Esophagus muscularis mucosa (tissue), 4 donors: Measurements from ENCODE around the gene STAU1. TPM values are rescaled to one million over a fixed set of nuclear protein-coding genes. Genes with fewer than 3 reads are reported as not detected.

ENCODE experiments used
- DNase-seq: peaks from one replicate; pipeline ENCODE4 v3.0.0-alpha.2; 2017; ENCODE audit errors: extremely low spot score
- H3K27ac ChIP-seq, 4 donors: fragments of 200-600 bp; sonication (generic); replicated peaks in 1 of 4; 1 replicate in 3 of 4; 2 replicates in 1 of 4; pipeline ENCODE4 v1.5.1; 2016 to 2019; ENCODE audit warnings: mild to moderate bottlenecking in 1 of 4
- H3K27me3 ChIP-seq, 4 donors: fragments of 200-600 bp; sonication (generic); one replicate each; pipeline versions ENCODE4 v1.5.1 to v1.6.0; 2016 to 2019
- H3K36me3 ChIP-seq, 4 donors: fragments of 200-600 bp; sonication (generic); one replicate each; pipeline ENCODE4 v1.5.1; 2016 to 2019
- H3K4me1 ChIP-seq, 4 donors: fragments of 200-600 bp; sonication (generic); one replicate each; pipeline ENCODE4 v1.5.1; 2016 to 2019
- H3K4me3 ChIP-seq, 4 donors: fragments of 200-600 bp; sonication (generic); 1 replicate in 2 of 4; 2 replicates in 2 of 4; pipeline ENCODE4 v1.5.1; 2016 to 2019; ENCODE audit warnings: mild to moderate bottlenecking in 4 of 4, moderate library complexity in 1 of 4
- H3K9me3 ChIP-seq, 4 donors: fragments of 200-600 bp; sonication (generic); 1 replicate in 3 of 4; 2 replicates in 1 of 4; pipeline ENCODE4 v1.5.1; 2016 to 2019
- EP300 ChIP-seq: sonication (generic); formaldehyde crosslinking; IDR thresholded peaks from one replicate; pipeline ENCODE4 v1.6.1; 2017; ENCODE audit warnings: antibody characterized with exemption
- POLR2A ChIP-seq: fragments of 450-650 bp; IDR thresholded peaks from one replicate; pipeline ENCODE4 v1.6.1; 2017; ENCODE audit warnings: antibody characterized with exemption, moderate library complexity, mild to moderate bottlenecking, low read depth
- POLR2AphosphoS5 ChIP-seq, 2 donors: sonication (generic); formaldehyde crosslinking; IDR thresholded peaks; one replicate each; pipeline ENCODE4 v1.6.1; 2017; ENCODE audit warnings: antibody characterized with exemption in 2 of 2
- whole genome bisulfite sequencing: methylation state at CpG from one replicate; pipeline ENCODE4 v1.1.5; 2018; 5-methylcytosine and 5-hydroxymethylcytosine counted together
- intact Hi-C: fragments of 100-400 bp; cut with DNase I; formaldehyde crosslinking; loops from one replicate; pipeline ENCODE4 v1.15.1; 2023
- total RNA-seq, 4 donors: library from RNA; depleted of rRNA; stranded (reverse); fragments of >200 nt; gene quantifications; one replicate each; pipeline versions ENCODE4 v1.1.0 to v1.2.1, GENCODE V29; 2016
- TF ChIP-seq, protein P1 (sequence below), 3 experiments: fragments of 200-600 bp in 2 of 3; fragments of 450-650 bp in 1 of 3; sonication (generic) in 2 of 3; IDR thresholded peaks; one replicate each; pipeline ENCODE4 v1.5.1; 2017 to 2019; ENCODE audit warnings: antibody characterized with exemption in 3 of 3, mild to moderate bottlenecking in 2 of 3, moderate library complexity in 1 of 3

The STAU1 gene
- total RNA-seq, 4 donors from 2014 or later = 103 to 118 (median 115) TPM

DNA sequence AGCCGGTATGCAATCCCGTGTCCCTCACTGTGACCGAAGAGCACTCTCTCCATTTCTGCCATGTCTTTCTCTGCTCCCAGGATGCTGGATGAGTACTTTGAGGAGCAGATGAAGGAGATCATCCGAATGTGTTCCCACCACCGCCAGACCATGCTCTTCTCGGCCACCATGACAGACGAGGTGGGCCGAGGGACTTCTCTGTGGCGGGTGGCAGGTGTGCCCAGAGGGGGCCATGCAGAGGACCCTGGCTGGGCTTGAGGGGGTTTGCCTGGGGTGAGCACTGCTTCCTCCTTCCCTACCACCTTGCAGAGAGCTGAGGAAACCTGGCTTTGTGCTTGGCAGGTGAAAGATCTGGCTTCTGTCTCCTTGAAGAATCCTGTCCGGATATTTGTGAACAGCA is 45.1 kb upstream of the STAU1 start:
- H3K36me3 ChIP-seq = peaks cover 82 to 100% (median 98%) of the 10 kb centered on the region in 4 donors
- no peaks in the 10 kb centered on the region for H3K9me3 ChIP-seq
- intact Hi-C loops = no loop called here
- no peak overlapping the region for H3K27ac ChIP-seq
- H3K27me3 ChIP-seq = no peaks in the 10 kb centered on the region
- 90% methylated on average over 5 of the region's 10 CpGs for WGBS
- H3K4me3 ChIP-seq = no peak overlapping the region
- no peaks in the 10 kb centered on the region for H3K4me1 ChIP-seq
- DNase-seq = no peak
- TF ChIP-seq EP300 (no peak), POLR2AphosphoS5 (IDR thresholded peaks at IDR 0.05) (no peak), POLR2A (no peak)
- TF ChIP-seq, protein P1, sequence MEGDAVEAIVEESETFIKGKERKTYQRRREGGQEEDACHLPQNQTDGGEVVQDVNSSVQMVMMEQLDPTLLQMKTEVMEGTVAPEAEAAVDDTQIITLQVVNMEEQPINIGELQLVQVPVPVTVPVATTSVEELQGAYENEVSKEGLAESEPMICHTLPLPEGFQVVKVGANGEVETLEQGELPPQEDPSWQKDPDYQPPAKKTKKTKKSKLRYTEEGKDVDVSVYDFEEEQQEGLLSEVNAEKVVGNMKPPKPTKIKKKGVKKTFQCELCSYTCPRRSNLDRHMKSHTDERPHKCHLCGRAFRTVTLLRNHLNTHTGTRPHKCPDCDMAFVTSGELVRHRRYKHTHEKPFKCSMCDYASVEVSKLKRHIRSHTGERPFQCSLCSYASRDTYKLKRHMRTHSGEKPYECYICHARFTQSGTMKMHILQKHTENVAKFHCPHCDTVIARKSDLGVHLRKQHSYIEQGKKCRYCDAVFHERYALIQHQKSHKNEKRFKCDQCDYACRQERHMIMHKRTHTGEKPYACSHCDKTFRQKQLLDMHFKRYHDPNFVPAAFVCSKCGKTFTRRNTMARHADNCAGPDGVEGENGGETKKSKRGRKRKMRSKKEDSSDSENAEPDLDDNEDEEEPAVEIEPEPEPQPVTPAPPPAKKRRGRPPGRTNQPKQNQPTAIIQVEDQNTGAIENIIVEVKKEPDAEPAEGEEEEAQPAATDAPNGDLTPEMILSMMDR (IDR thresholded peaks at IDR 0.05) = no peak

DNA sequence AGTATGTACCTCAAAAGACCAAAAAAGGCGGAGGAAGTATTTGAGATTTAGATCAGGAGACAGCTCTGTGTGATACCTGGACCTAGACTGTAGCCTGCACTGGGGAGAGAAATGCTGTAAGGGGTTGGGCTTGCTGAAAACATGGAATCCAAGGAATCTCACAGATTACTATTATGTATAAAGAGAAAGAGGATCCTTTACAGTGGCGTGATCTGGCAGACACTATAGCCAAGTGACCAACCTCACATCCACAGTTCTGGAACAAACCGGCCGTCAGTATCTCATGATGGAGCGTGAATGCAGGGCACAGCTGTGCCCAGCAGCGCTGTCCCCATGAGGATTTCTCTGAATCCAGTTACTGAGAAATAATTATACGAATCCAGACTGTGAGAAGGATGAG is 43.3 kb upstream of the STAU1 start:
- no peak for DNase-seq
- intact Hi-C loops = no loop called here
- H3K27me3 ChIP-seq = no peaks in the 10 kb centered on the region
- WGBS = 93% methylated on average over 7 of the region's 7 CpGs
- H3K27ac ChIP-seq = no peak overlapping the region
- H3K9me3 ChIP-seq = no peaks in the 10 kb centered on the region
- H3K4me1 ChIP-seq = no peaks in the 10 kb centered on the region
- no peak for TF ChIP-seq EP300
- no peak for TF ChIP-seq POLR2AphosphoS5 (IDR thresholded peaks at IDR 0.05)
- no peak for TF ChIP-seq POLR2A
- TF ChIP-seq, protein P1 (IDR thresholded peaks at IDR 0.05) = no peak
- peaks cover 80 to 100% (median 96%) of the 10 kb centered on the region in 4 donors for H3K36me3 ChIP-seq
- H3K4me3 ChIP-seq = no peak overlapping the region

DNA sequence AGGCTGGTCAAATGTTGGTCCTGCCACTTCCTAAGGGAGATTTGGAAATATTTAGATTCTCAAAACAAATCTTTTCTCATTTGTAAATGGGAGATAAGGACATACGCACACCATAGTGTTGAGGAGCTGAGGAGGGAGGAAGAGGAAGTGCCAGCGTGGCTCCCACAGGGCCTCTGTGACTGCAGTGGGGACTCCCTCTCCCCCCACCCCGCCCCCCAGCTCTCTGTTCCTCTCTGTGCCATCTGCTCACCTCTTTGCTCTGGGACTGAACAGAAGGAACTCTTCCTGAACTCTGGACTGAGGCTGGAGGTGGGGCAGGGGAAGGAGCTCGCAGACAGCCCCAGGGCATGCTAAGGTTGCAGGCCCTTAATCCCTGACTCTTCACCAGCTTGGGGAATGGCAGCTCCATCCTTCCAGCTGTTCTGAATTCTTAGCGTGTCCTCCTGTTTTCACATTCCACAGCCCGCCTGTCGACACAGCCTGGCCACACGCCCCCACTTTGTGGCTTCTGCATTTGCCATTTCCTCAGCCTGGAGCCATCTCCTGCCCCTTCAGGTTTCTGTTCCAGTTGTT is 42.5 kb upstream of the STAU1 start:
- Histone ChIP-seq H3K9me3 (no peaks in the 10 kb centered on the region), H3K27me3 (no peaks in the 10 kb centered on the region), H3K4me1 (no peaks in the 10 kb centered on the region), H3K27ac (no peak overlapping the region), H3K36me3 (peaks cover 80 to 100% (median 96%) of the 10 kb centered on the region in 4 donors), H3K4me3 (no peak overlapping the region)
- intact Hi-C loops = no loop called here
- no peak for DNase-seq
- TF ChIP-seq EP300 (no peak), POLR2A (no peak), POLR2AphosphoS5 (IDR thresholded peaks at IDR 0.05) (no peak)
- TF ChIP-seq, protein P1 (IDR thresholded peaks at IDR 0.05) = no peak
- WGBS = 79% methylated on average over 4 of the region's 8 CpGs

DNA sequence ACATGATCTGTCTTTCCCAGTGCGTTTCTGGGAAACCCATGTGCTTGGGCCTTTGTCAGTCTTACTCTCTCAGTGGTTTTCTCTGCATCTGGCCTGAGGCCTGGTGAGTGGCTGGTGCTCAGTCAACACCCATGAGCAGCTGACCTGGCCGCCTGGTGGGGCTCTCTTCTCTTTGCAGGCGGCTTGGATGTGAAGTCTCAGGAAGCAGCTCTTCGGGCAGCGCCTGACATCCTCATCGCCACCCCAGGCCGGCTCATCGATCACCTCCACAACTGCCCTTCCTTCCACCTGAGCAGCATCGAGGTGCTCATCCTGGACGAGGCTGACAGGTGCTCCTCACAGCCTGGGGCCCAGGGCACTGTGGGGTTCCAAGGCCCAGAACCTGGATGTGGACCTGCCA is 41.9 kb upstream of the STAU1 start:
- WGBS = 74% methylated on average over 10 of the region's 10 CpGs
- Histone ChIP-seq H3K4me3 (no peak overlapping the region), H3K9me3 (no peaks in the 10 kb centered on the region), H3K27me3 (no peaks in the 10 kb centered on the region), H3K27ac (no peak overlapping the region), H3K4me1 (no peaks in the 10 kb centered on the region), H3K36me3 (peaks cover 81 to 100% (median 96%) of the 10 kb centered on the region in 4 donors)
- no peak for TF ChIP-seq EP300
- TF ChIP-seq, protein P1 (IDR thresholded peaks at IDR 0.05) = no peak
- TF ChIP-seq POLR2AphosphoS5 (IDR thresholded peaks at IDR 0.05) = no peak
- no peak for TF ChIP-seq POLR2A
- DNase-seq = no peak
- intact Hi-C loops = no loop called here

DNA sequence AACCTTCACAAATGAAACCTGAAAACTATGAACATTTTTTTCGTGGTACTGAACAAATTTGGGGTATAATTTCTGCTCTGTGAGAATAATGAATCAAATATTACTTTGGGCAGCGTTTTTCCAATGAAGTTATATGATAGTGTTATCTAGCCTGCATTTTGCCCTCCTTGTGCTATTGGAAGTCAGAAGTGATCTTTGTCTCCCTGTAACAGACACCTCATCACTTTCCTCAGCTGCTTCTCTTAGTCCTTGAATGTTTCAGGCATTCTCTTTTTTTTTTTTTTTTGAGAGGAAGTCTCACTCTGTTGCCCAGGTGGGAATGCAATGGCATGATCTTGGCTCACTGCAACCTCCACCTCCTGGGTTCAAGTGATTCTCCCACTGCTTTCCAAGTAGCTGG is 41.2 kb upstream of the STAU1 start:
- no peaks in the 10 kb centered on the region for H3K9me3 ChIP-seq
- DNase-seq = no peak
- no peaks in the 10 kb centered on the region for H3K27me3 ChIP-seq
- intact Hi-C loops = no loop called here
- no peak overlapping the region for H3K27ac ChIP-seq
- H3K4me3 ChIP-seq = no peak overlapping the region
- peaks cover 81 to 100% (median 96%) of the 10 kb centered on the region in 4 donors for H3K36me3 ChIP-seq
- no peaks in the 10 kb centered on the region for H3K4me1 ChIP-seq
- 93% methylated on average over 2 of the region's 2 CpGs for WGBS
- TF ChIP-seq EP300 (no peak), POLR2AphosphoS5 (IDR thresholded peaks at IDR 0.05) (no peak), POLR2A (no peak)
- TF ChIP-seq, protein P1 (IDR thresholded peaks at IDR 0.05) = no peak
